ENCODE measurements around the gene FTCD.

Gene FTCD

GRCh38 chr21:46095083-46095719 lies 60.2 kb downstream of the FTCD start:
- H3K9ac ChIP-seq (ENCODE audit: low read depth in 1 of 2, low read length in 2 of 2): no peak overlapping the region
- no peak overlapping the region for H3K27ac ChIP-seq (ENCODE audit: low read depth in 2 of 2, low read length in 2 of 2)
- no peak overlapping the region for H3K4me3 ChIP-seq (ENCODE audit: low read length in 2 of 2)
- H3K36me3 ChIP-seq (ENCODE audit: control insufficient read depth in 2 of 2, insufficient read depth in 2 of 2, low read length in 2 of 2): no peaks in the 10 kb centered on the region
- peaks cover 0 to 2% of the 10 kb centered on the region in 2 donors for H3K4me1 ChIP-seq (ENCODE audit: control insufficient read depth in 2 of 2, insufficient read depth in 2 of 2, low read length in 2 of 2)
- no peaks in the 10 kb centered on the region for H3K9me3 ChIP-seq (ENCODE audit: control insufficient read depth in 2 of 2, low read length in 2 of 2)
- peaks cover 2 to 6% of the 10 kb centered on the region in 2 donors for H3K27me3 ChIP-seq (ENCODE audit: control insufficient read depth in 2 of 2, insufficient read depth in 2 of 2, low read length in 2 of 2)

- H3K9ac ChIP-seq (ENCODE audit: low read depth in 1 of 2, low read length in 2 of 2): no peak overlapping the region
- H3K27ac ChIP-seq (ENCODE audit: low read depth in 2 of 2, low read length in 2 of 2): peak overlapping the region in 1 of 2 donors; percentile 91
- no peaks in the 10 kb centered on the region for H3K9me3 ChIP-seq (ENCODE audit: control insufficient read depth in 2 of 2, low read length in 2 of 2)
- H3K27me3 ChIP-seq (ENCODE audit: control insufficient read depth in 2 of 2, insufficient read depth in 2 of 2, low read length in 2 of 2): peaks cover 2 to 3% of the 10 kb centered on the region in 2 donors
- H3K4me1 ChIP-seq (ENCODE audit: control insufficient read depth in 2 of 2, insufficient read depth in 2 of 2, low read length in 2 of 2): peaks cover 0 to 2% of the 10 kb centered on the region in 2 donors
- no peak overlapping the region for H3K4me3 ChIP-seq (ENCODE audit: low read length in 2 of 2)
- no peaks in the 10 kb centered on the region for H3K36me3 ChIP-seq (ENCODE audit: control insufficient read depth in 2 of 2, insufficient read depth in 2 of 2, low read length in 2 of 2)
Measured at GRCh38 chr21:46094401-46095082, 60.8 kb downstream of the FTCD start.

GRCh38 chr21:46093668-46094400 lies 61.5 kb downstream of the FTCD start:
- Histone ChIP-seq H3K27ac (ENCODE audit: low read depth in 2 of 2, low read length in 2 of 2) (peak overlapping the region in 1 of 2 donors; percentile 91), H3K9me3 (ENCODE audit: control insufficient read depth in 2 of 2, low read length in 2 of 2) (no peaks in the 10 kb centered on the region), H3K4me3 (ENCODE audit: low read length in 2 of 2) (no peak overlapping the region), H3K36me3 (ENCODE audit: control insufficient read depth in 2 of 2, insufficient read depth in 2 of 2, low read length in 2 of 2) (no peaks in the 10 kb centered on the region), H3K27me3 (ENCODE audit: control insufficient read depth in 2 of 2, insufficient read depth in 2 of 2, low read length in 2 of 2) (peaks cover 2% of the 10 kb centered on the region in 2 donors), H3K9ac (ENCODE audit: low read depth in 1 of 2, low read length in 2 of 2) (no peak overlapping the region), H3K4me1 (ENCODE audit: control insufficient read depth in 2 of 2, insufficient read depth in 2 of 2, low read length in 2 of 2) (peaks cover 0 to 2% of the 10 kb centered on the region in 2 donors)

- H3K4me1 ChIP-seq (ENCODE audit: control insufficient read depth in 2 of 2, insufficient read depth in 2 of 2, low read length in 2 of 2): peaks cover 0 to 2% of the 10 kb centered on the region in 2 donors
- H3K36me3 ChIP-seq (ENCODE audit: control insufficient read depth in 2 of 2, insufficient read depth in 2 of 2, low read length in 2 of 2): no peaks in the 10 kb centered on the region
- H3K9ac ChIP-seq (ENCODE audit: low read depth in 1 of 2, low read length in 2 of 2): peak overlapping the region in 1 of 2 donors; percentile 22
- no peak overlapping the region for H3K4me3 ChIP-seq (ENCODE audit: low read length in 2 of 2)
- H3K27me3 ChIP-seq (ENCODE audit: control insufficient read depth in 2 of 2, insufficient read depth in 2 of 2, low read length in 2 of 2): peaks cover 0 to 2% of the 10 kb centered on the region in 2 donors
- H3K9me3 ChIP-seq (ENCODE audit: control insufficient read depth in 2 of 2, low read length in 2 of 2): no peaks in the 10 kb centered on the region
- H3K27ac ChIP-seq (ENCODE audit: low read depth in 2 of 2, low read length in 2 of 2): peak overlapping the region; percentile 84 to 91
Measured at GRCh38 chr21:46092811-46093667, 62.3 kb downstream of the FTCD start.

GRCh38 chr21:46092026-46092764 lies 63.2 kb downstream of the FTCD start:
- peak overlapping the region; percentile 20 to 47 for H3K9ac ChIP-seq (ENCODE audit: low read depth in 1 of 2, low read length in 2 of 2)
- peaks cover 0 to 2% of the 10 kb centered on the region in 2 donors for H3K4me1 ChIP-seq (ENCODE audit: control insufficient read depth in 2 of 2, insufficient read depth in 2 of 2, low read length in 2 of 2)
- H3K27ac ChIP-seq (ENCODE audit: low read depth in 2 of 2, low read length in 2 of 2): peak overlapping the region; percentile 84 to 91
- H3K36me3 ChIP-seq (ENCODE audit: control insufficient read depth in 2 of 2, insufficient read depth in 2 of 2, low read length in 2 of 2): no peaks in the 10 kb centered on the region
- no peaks in the 10 kb centered on the region for H3K9me3 ChIP-seq (ENCODE audit: control insufficient read depth in 2 of 2, low read length in 2 of 2)
- peak overlapping the region in 1 of 2 donors; percentile 17 for H3K4me3 ChIP-seq (ENCODE audit: low read length in 2 of 2)
- H3K27me3 ChIP-seq (ENCODE audit: control insufficient read depth in 2 of 2, insufficient read depth in 2 of 2, low read length in 2 of 2): peaks cover 0 to 2% of the 10 kb centered on the region in 2 donors

- Histone ChIP-seq H3K9ac (ENCODE audit: low read depth in 1 of 2, low read length in 2 of 2) (peak overlapping the region in 1 of 2 donors; percentile 47), H3K4me3 (ENCODE audit: low read length in 2 of 2) (no peak overlapping the region), H3K27ac (ENCODE audit: low read depth in 2 of 2, low read length in 2 of 2) (peak overlapping the region; percentile 77 to 91), H3K9me3 (ENCODE audit: control insufficient read depth in 2 of 2, low read length in 2 of 2) (no peaks in the 10 kb centered on the region), H3K27me3 (ENCODE audit: control insufficient read depth in 2 of 2, insufficient read depth in 2 of 2, low read length in 2 of 2) (no peaks in the 10 kb centered on the region), H3K4me1 (ENCODE audit: control insufficient read depth in 2 of 2, insufficient read depth in 2 of 2, low read length in 2 of 2) (peaks cover 0 to 2% of the 10 kb centered on the region in 2 donors), H3K36me3 (ENCODE audit: control insufficient read depth in 2 of 2, insufficient read depth in 2 of 2, low read length in 2 of 2) (no peaks in the 10 kb centered on the region)
Measured at GRCh38 chr21:46091631-46092025, 63.8 kb downstream of the FTCD start.

GRCh38 chr21:46091118-46091517 lies 64.3 kb downstream of the FTCD start:
- Histone ChIP-seq H3K4me1 (ENCODE audit: control insufficient read depth in 2 of 2, insufficient read depth in 2 of 2, low read length in 2 of 2) (peaks cover 0 to 2% of the 10 kb centered on the region in 2 donors), H3K27ac (ENCODE audit: low read depth in 2 of 2, low read length in 2 of 2) (peak overlapping the region in 1 of 2 donors; percentile 91), H3K9ac (ENCODE audit: low read depth in 1 of 2, low read length in 2 of 2) (no peak overlapping the region), H3K27me3 (ENCODE audit: control insufficient read depth in 2 of 2, insufficient read depth in 2 of 2, low read length in 2 of 2) (no peaks in the 10 kb centered on the region), H3K4me3 (ENCODE audit: low read length in 2 of 2) (no peak overlapping the region), H3K36me3 (ENCODE audit: control insufficient read depth in 2 of 2, insufficient read depth in 2 of 2, low read length in 2 of 2) (no peaks in the 10 kb centered on the region), H3K9me3 (ENCODE audit: control insufficient read depth in 2 of 2, low read length in 2 of 2) (no peaks in the 10 kb centered on the region)

GRCh38 chr21:46089285-46089684 lies 66.1 kb downstream of the FTCD start:
- no peaks in the 10 kb centered on the region for H3K36me3 ChIP-seq (ENCODE audit: control insufficient read depth in 2 of 2, insufficient read depth in 2 of 2, low read length in 2 of 2)
- H3K4me3 ChIP-seq (ENCODE audit: low read length in 2 of 2): no peak overlapping the region
- no peaks in the 10 kb centered on the region for H3K9me3 ChIP-seq (ENCODE audit: control insufficient read depth in 2 of 2, low read length in 2 of 2)
- peaks cover 0 to 2% of the 10 kb centered on the region in 2 donors for H3K4me1 ChIP-seq (ENCODE audit: control insufficient read depth in 2 of 2, insufficient read depth in 2 of 2, low read length in 2 of 2)
- H3K9ac ChIP-seq (ENCODE audit: low read depth in 1 of 2, low read length in 2 of 2): no peak overlapping the region
- H3K27ac ChIP-seq (ENCODE audit: low read depth in 2 of 2, low read length in 2 of 2): no peak overlapping the region
- H3K27me3 ChIP-seq (ENCODE audit: control insufficient read depth in 2 of 2, insufficient read depth in 2 of 2, low read length in 2 of 2): no peaks in the 10 kb centered on the region

GRCh38 chr21:46088189-46088588 lies 67.2 kb downstream of the FTCD start:
- no peak overlapping the region for H3K9ac ChIP-seq (ENCODE audit: low read depth in 1 of 2, low read length in 2 of 2)
- H3K4me1 ChIP-seq (ENCODE audit: control insufficient read depth in 2 of 2, insufficient read depth in 2 of 2, low read length in 2 of 2): peaks cover 0 to 2% of the 10 kb centered on the region in 2 donors
- H3K4me3 ChIP-seq (ENCODE audit: low read length in 2 of 2): no peak overlapping the region
- H3K9me3 ChIP-seq (ENCODE audit: control insufficient read depth in 2 of 2, low read length in 2 of 2): no peaks in the 10 kb centered on the region
- no peak overlapping the region for H3K27ac ChIP-seq (ENCODE audit: low read depth in 2 of 2, low read length in 2 of 2)
- no peaks in the 10 kb centered on the region for H3K27me3 ChIP-seq (ENCODE audit: control insufficient read depth in 2 of 2, insufficient read depth in 2 of 2, low read length in 2 of 2)
- no peaks in the 10 kb centered on the region for H3K36me3 ChIP-seq (ENCODE audit: control insufficient read depth in 2 of 2, insufficient read depth in 2 of 2, low read length in 2 of 2)

Data from mucosa of rectum (tissue), 2 donors.